ENCODE data around the gene MMP27. TPM values are rescaled to one million over a fixed set of nuclear protein-coding genes. Genes with fewer than 3 reads are reported as not detected.

MMP27 gene
- total RNA-seq, 1 experiment from 2014 or later: not detected

GRCh38 chr11:102729849-102730815 is 24.6 kb upstream of the MMP27 start:
- H3K4ac ChIP-seq (ENCODE audit: low read depth, low read length): no peak overlapping the region
- no peaks in the 10 kb centered on the region for H3K79me1 ChIP-seq (ENCODE audit: insufficient read depth, low read depth, low read length, poor library complexity, severe bottlenecking)
- no peak overlapping the region for H3K23ac ChIP-seq (ENCODE audit: insufficient read length, low read depth, low read length)
- no peaks in the 10 kb centered on the region for H4K20me1 ChIP-seq (ENCODE audit: control insufficient read depth, insufficient read depth, insufficient read length)
- no peaks in the 10 kb centered on the region for H3K23me2 ChIP-seq (ENCODE audit: insufficient read length, low read depth, low read length, poor library complexity, severe bottlenecking)
- H3K14ac ChIP-seq (ENCODE audit: insufficient read depth, low read length): no peak overlapping the region
- no peak overlapping the region for H2BK20ac ChIP-seq (ENCODE audit: low read depth, low read length, poor library complexity, severe bottlenecking)
- TF ChIP-seq CTCF (conservative IDR thresholded peaks at IDR 0.05): no peak
- no peaks in the 10 kb centered on the region for H3K4me1 ChIP-seq (ENCODE audit: insufficient read depth, low read length)
- no peak overlapping the region for H4K91ac ChIP-seq (ENCODE audit: insufficient read length, low read depth, low read length)
- H3K79me2 ChIP-seq (ENCODE audit: insufficient read depth, low read length): no peaks in the 10 kb centered on the region
- Mint-ChIP-seq H3K4me3 (no peak overlapping the region), H3K4me1 (peaks cover 0 to 3% of the 10 kb centered on the region in 2 experiments; a peak in 2 of 4 replicates), H3K27me3 (ENCODE audit: low read depth) (no peaks in the 10 kb centered on the region), H3K9me3 (no peaks in the 10 kb centered on the region), H3K27ac (no peak overlapping the region; a peak in 1 of 7 replicates), H3K36me3 (ENCODE audit: insufficient read depth in 1 of 3, low read depth in 3 of 3) (no peaks in the 10 kb centered on the region)
- H2AFZ ChIP-seq (ENCODE audit: low read length): no peak overlapping the region
- H3T11ph ChIP-seq (ENCODE audit: low read length): no peak overlapping the region
- H2BK120ac ChIP-seq (ENCODE audit: low read depth, low read length, poor library complexity, severe bottlenecking): no peak overlapping the region
- H3K27ac ChIP-seq (ENCODE audit: insufficient read length, low read depth, low read length): no peak overlapping the region
- no peak for DNase-seq
- H2BK5ac ChIP-seq (ENCODE audit: insufficient read length, low read length): no peak overlapping the region
- no peak overlapping the region for H4K5ac ChIP-seq (ENCODE audit: insufficient read length, low read depth, low read length)
- no peaks in the 10 kb centered on the region for H3K9me3 ChIP-seq (ENCODE audit: control insufficient read depth, low read depth, low read length)
- WGBS (ENCODE audit: extremely low coverage, insufficient read length, low lambda C conversion rate): no CpG with 5 or more reads among the region's 9 CpGs
- no peak overlapping the region for H2AK5ac ChIP-seq (ENCODE audit: insufficient read length, low read length)
- no peak overlapping the region for H2BK15ac ChIP-seq (ENCODE audit: low read depth, low read length)
- H3K4me2 ChIP-seq (ENCODE audit: insufficient read depth, insufficient read length, low read length): no peak overlapping the region
- H3K27me3 ChIP-seq (ENCODE audit: insufficient read depth, low read length): no peaks in the 10 kb centered on the region
- H3K18ac ChIP-seq (ENCODE audit: insufficient read length, low read depth, low read length): no peak overlapping the region
- H2BK12ac ChIP-seq (ENCODE audit: insufficient read length, low read depth, low read length): no peak overlapping the region
- H3K9ac ChIP-seq (ENCODE audit: extremely low read depth, insufficient read length, low read length): no peak overlapping the region
- H4K8ac ChIP-seq (replicated peaks; ENCODE audit: insufficient read length, low read depth, low read length): no peak overlapping the region
- no peak overlapping the region for H3K56ac ChIP-seq (ENCODE audit: insufficient read length, low read depth, low read length)
